GM19463 (cell line): Measurements from ENCODE around the gene NOS2.

Experiments
- ATAC-seq: cut with Tn5 transposase; IDR thresholded peaks from one replicate; pipeline ENCODE4 v1.9.1; 2021; ENCODE audit warnings: mild to moderate bottlenecking, moderate library complexity; ENCODE audit not compliant: unreplicated experiment

The NOS2 gene

GRCh38 chr17:27821318-27821717 lies 21.0 kb upstream of the NOS2 start:
- ATAC-seq = no peak

- ATAC-seq = no peak
Measured at GRCh38 chr17:27819145-27819544, 18.8 kb upstream of the NOS2 start.

DNA sequence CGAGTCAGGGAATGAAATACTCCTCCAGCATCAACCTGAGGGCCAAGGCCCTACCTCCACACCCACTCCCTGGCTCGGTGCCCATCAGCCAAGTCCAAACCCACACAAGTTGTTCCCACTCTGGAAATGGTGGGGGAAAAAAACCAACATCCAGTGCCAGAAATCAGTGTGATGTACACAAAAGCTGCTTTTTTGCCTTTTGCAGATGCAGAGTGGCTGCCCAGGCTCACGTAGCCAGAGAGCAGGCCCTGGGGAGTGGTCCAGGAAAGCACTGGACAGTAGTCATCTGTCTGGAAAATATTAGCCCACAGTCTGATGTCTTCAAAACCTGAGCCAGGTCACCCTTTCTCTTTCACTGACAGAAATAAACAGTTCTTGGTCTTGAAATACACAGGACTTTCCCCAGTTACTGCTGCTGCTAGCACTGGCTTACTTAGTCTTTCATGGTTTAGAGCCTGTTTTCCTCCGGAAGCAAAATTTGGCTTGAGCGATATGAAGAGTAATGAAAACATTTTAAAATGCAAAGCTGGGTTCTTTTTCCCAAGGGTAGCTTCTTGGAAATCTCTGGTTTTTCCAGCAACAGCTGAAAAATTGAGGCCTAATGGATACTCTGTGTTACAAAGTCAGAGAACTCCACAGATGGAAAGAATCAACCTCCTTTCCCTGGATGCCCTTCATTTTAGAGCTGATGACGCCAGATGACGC lies 18.2 kb upstream of the NOS2 start:
- no peak for ATAC-seq

- ATAC-seq = no peak
Measured at GRCh38 chr17:27817731-27818130, 17.4 kb upstream of the NOS2 start.

- no peak for ATAC-seq
Measured at GRCh38 chr17:27816946-27817345, 16.6 kb upstream of the NOS2 start.

DNA sequence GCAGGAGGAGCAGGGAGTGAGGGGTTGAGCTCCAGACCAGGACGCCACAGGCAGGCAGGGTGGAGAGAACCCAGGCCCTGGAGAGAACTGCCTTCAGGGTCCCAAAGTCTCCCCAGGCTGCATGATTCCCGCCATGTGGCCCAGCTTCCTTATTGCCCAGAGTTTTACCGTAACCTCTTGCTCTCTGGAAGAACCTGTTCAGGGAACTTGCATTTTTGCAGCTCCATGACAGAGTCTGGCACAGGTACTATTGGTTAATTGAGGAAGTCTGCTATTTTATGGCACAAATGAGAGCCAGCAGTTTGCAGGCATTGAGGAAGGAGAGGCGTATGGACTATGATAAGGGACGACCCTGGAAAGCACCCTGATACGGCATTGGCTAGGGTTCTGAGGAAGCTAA lies 11.6 kb upstream of the NOS2 start:
- ATAC-seq = no peak

- ATAC-seq = no peak
Measured at GRCh38 chr17:27810902-27811557, 10.7 kb upstream of the NOS2 start.

DNA sequence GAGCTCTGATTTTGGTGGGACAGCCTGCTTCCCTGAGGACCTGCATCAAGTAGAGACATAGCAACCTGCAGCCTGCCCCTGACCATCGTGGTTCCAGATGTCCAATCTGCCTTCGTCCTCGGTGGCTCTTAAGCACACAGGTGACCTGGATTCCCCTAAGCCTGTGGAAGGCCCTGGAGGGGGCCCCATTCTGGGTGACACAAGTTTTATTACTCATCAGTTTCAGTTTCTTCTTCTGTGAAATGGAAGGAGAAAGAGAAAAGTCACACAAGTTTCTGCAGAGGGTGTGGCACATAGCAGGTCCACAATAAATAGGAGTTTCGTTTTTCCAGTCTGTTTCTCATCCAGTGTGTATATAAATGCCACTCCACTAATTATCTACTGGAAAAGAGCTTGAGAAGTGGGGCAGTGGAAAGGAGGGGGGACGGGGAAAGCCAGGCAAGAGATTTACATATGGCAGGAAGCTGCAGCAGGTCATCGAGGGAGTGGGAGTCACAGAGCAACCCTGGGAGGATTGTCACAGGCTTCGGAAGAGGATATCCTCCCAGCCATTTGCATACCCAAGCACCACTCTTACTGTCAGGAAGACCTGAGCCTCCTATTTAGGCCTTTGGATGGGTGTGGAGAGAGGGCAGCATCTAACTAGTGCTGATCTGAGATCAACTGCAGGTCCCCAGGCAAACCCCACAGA lies 10.0 kb upstream of the NOS2 start:
- peak; percentile 35 for ATAC-seq

GRCh38 chr17:27809555-27809954 lies 9.2 kb upstream of the NOS2 start:
- ATAC-seq = no peak

DNA sequence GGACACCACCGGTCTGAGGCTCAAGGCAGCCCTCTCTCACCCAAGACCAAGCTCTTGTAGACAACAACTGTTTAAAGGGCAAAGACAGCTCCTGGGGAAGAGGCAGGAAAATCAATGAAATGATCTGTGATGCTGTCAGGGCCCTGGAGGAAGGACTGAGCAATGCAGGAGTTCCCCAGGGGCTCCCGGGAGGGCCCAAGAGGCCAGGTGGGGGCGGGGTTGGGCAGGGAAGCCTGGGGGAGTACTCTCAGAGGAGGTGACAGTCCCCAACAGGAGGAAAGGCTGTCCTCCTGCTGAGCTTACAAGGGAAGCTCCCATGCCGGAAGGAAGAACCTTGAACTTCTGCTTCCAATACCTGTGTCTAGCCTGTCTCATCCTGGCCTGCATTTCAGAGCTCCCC lies 8.3 kb upstream of the NOS2 start:
- ATAC-seq = no peak

DNA sequence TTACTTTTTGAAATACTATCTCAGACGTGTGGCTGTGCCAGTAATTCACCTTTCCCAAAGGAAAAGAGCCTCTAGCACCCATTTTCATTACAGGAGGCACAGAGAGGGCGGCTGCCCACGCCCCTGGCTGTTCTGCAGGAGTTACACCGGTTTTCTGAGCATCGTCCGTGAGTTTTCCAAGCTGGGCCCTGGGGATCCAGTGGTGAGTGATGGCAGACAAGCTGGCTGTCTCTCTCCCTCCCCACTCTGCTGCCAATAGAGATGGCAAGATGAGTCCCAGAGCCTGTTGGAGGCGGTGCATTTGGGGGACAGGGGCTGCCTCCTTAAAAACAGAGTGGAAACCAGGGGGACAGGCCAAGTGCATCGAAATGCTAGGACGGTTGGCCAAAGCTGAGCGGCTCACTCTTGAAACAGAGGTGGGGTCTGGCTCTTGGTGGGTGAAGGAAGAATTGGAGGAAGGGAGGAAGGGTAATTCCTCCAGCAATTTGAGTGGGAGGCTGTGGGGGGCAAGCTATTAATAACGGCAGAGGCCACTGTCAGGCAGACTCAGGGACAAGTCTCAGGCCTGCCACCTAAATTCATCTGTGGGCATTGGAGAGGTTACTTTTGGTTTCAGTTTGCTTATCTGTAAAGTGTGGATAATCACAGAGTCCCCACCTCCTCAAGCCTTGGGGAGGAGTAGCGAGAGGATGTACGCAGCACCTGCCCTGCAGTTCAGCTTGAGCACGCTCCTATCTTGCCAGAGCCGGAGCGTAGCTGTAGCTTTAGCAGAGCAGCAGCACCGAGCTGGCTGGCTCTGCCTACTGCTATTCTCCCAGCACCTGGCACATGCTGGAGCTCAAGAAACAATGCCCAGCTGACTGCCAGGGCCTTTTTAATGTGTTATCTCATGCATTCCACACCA lies 7.5 kb upstream of the NOS2 start:
- ATAC-seq = peak; percentile 73

GRCh38 chr17:27805520-27806146 lies 5.3 kb upstream of the NOS2 start:
- ATAC-seq = no peak

- ATAC-seq = no peak
Measured at GRCh38 chr17:27804113-27804512, 3.8 kb upstream of the NOS2 start.

GRCh38 chr17:27802962-27803680 lies 2.8 kb upstream of the NOS2 start:
- ATAC-seq = no peak

DNA sequence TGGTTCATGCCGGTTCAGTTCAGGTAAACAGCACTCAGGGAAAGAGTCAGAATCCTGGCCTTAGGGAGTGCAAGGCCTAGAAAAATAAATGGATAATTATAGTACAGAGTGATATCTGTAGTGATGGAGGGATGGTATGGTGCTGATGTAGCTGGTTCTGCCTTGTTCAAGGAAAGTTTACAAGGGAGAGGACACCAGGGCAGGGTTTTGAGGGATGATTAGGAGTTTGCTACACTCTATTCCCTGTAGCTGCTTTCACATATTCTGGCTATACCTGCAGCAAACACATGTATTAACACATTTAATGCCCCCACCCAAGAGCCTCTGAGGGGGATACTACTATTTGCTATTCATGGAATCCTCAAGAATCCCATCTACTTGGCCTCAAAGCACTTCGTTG lies 1.7 kb upstream of the NOS2 start:
- no peak for ATAC-seq

GRCh38 chr17:27798376-27798775 lies 2.0 kb downstream of the NOS2 start:
- no peak for ATAC-seq

- ATAC-seq = no peak
Measured at GRCh38 chr17:27797390-27798091, 2.8 kb downstream of the NOS2 start.

GRCh38 chr17:27793906-27794569 lies 6.3 kb downstream of the NOS2 start:
- ATAC-seq = no peak
